Tibial nerve (tissue), 4 donors: Measurements from ENCODE around the gene PSMA5. TPM values are rescaled to one million over a fixed set of nuclear protein-coding genes. Genes with fewer than 3 reads are reported as not detected.

Source experiments
- DNase-seq, 2 donors: peaks; one replicate each; pipeline ENCODE4 v3.0.0-alpha.2; 2019; ENCODE audit warnings: low spot score in 2 of 2
- H3K27ac ChIP-seq, 4 donors: fragments of 200-600 bp; sonication (generic) in 3 of 4; one replicate each; pipeline ENCODE4 v1.5.1; 2017 to 2019; ENCODE audit warnings: mild to moderate bottlenecking in 1 of 4
- H3K27me3 ChIP-seq, 2 donors: fragments of 200-600 bp; sonication (generic) in 1 of 2; one replicate each; pipeline versions ENCODE4 v1.5.1 to v1.6.0; 2017 to 2019
- H3K36me3 ChIP-seq, 3 donors: fragments of 200-600 bp; sonication (generic); one replicate each; pipeline ENCODE4 v1.5.1; 2018 to 2019
- H3K4me1 ChIP-seq, 4 donors: fragments of 200-600 bp; sonication (generic) in 3 of 4; one replicate each; pipeline ENCODE4 v1.5.1; 2017 to 2019
- H3K4me3 ChIP-seq, 4 donors: fragments of 200-600 bp; sonication (generic) in 3 of 4; one replicate each; pipeline ENCODE4 v1.5.1; 2017 to 2019; ENCODE audit warnings: mild to moderate bottlenecking in 1 of 4, moderate library complexity in 1 of 4
- H3K9me3 ChIP-seq, 4 donors: fragments of 200-600 bp; sonication (generic) in 3 of 4; one replicate each; pipeline ENCODE4 v1.5.1; 2017 to 2019
- EP300 ChIP-seq, 2 donors: sonication (generic); formaldehyde crosslinking; IDR thresholded peaks; one replicate each; pipeline ENCODE4 v1.6.1; 2017; ENCODE audit warnings: antibody characterized with exemption in 2 of 2, mild to moderate bottlenecking in 1 of 2
- POLR2A ChIP-seq, 2 donors: fragments of 450-650 bp; IDR thresholded peaks; one replicate each; pipeline ENCODE4 v1.6.1; 2017; ENCODE audit warnings: antibody characterized with exemption in 2 of 2, mild to moderate bottlenecking in 2 of 2, moderate library complexity in 2 of 2
- WGBS, 2 donors: methylation state at CpG; one replicate each; pipeline ENCODE4 v1.1.5; 2018; 5-methylcytosine and 5-hydroxymethylcytosine counted together
- total RNA-seq, 4 donors: library from RNA; depleted of rRNA; stranded (reverse); fragments of >200 nt; gene quantifications; one replicate each; pipeline ENCODE4 v1.1.0, GENCODE V29; 2016
- TF ChIP-seq, protein P1 (sequence below), 5 experiments: fragments of 200-600 bp in 3 of 5; fragments of 450-650 bp in 2 of 5; sonication (generic) in 3 of 5; IDR thresholded peaks; one replicate each; pipeline ENCODE4 v1.5.1; 2016 to 2019; ENCODE audit warnings: antibody characterized with exemption in 5 of 5, mild to moderate bottlenecking in 3 of 5, moderate library complexity in 2 of 5

Gene PSMA5
- total RNA-seq, 4 donors from 2014 or later, result 20.5 to 28.8 (median 24.9) TPM

DNA sequence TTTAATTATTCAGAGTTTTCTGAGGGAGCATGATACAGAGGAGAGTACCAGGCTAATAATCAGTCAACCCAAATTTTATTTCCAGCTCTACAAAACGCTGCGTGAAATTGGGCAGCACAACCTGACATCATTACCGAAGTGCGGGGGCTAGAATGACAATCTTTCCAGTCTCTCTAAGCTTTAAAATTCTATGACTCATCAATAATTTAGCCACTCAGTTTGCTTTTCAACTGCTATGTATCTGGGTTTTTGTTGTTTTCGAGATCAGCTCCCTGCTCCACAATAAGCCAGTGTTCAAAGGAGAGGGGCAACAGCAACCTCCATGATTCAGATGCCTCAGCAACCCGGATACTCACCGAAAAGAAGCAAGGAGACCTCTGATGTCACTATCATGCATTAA is 42.4 kb downstream of the PSMA5 start:
- TF ChIP-seq, protein P1, sequence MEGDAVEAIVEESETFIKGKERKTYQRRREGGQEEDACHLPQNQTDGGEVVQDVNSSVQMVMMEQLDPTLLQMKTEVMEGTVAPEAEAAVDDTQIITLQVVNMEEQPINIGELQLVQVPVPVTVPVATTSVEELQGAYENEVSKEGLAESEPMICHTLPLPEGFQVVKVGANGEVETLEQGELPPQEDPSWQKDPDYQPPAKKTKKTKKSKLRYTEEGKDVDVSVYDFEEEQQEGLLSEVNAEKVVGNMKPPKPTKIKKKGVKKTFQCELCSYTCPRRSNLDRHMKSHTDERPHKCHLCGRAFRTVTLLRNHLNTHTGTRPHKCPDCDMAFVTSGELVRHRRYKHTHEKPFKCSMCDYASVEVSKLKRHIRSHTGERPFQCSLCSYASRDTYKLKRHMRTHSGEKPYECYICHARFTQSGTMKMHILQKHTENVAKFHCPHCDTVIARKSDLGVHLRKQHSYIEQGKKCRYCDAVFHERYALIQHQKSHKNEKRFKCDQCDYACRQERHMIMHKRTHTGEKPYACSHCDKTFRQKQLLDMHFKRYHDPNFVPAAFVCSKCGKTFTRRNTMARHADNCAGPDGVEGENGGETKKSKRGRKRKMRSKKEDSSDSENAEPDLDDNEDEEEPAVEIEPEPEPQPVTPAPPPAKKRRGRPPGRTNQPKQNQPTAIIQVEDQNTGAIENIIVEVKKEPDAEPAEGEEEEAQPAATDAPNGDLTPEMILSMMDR (IDR thresholded peaks at IDR 0.05), result no peak
- TF ChIP-seq EP300 (IDR thresholded peaks at IDR 0.05) (no peak), POLR2A (IDR thresholded peaks at IDR 0.05) (no peak)
- Histone ChIP-seq H3K4me1 (peaks cover 2 to 83% (median 23%) of the 10 kb centered on the region in 4 donors), H3K36me3 (no peaks in the 10 kb centered on the region), H3K27me3 (no peaks in the 10 kb centered on the region), H3K4me3 (no peak overlapping the region), H3K27ac (peak overlapping the region; percentile 12 to 93 (median 60)), H3K9me3 (no peaks in the 10 kb centered on the region)
- WGBS, 2 donors, result 42 to 55% methylated on average over 7 of the region's 7 CpGs
- DNase-seq, result no peak

DNA sequence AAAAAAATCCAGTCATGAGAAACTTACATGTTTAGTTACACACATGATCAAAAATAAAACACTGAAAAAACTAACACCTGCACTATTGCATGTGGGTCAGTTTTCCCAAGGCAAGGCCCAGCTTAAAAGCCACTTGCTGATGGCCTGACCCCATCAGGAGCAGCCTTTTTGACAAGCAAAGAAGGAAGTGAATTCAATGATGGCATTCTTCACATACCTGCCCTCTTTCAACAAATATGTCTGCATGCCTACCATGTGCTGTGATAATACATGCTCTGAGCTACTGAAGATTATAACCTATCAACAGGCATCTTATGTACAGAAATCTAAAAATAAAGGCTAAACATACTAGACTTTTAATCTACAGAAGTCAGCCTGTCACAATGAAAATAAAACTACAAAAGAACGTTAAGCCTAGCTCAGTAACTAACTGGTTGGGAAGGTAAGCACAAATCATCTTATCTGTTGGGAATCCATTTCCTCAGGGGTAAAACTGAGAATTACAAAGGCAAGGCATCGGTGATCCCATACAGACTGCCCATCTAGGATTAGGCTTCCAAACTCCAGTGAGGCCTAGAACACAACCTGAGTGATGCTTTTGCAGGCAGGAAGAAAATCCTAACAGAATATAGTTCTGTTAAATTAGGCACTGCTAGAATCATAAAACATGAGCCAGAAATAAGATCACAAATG is 43.0 kb downstream of the PSMA5 start:
- 53 to 54% methylated on average over 2 of the region's 2 CpGs for WGBS, 2 donors

DNA sequence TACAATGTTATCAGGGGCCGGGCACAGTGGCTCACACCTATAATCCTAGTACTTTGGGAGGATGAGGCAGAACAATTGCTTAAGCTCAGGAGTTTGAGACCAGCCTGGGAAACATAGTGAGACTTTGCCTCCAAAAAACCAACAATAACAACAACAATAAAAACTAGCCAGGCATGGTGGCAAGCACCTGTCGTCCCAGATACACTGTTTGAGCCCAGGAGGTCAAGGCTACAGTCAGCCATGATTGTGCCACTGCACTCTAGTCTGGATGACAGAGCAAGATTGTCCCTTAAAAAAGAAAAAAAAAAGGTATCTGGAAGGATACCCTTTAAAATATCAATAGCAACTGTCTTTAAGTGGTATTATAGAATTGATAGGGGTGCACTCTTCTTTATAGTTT is 44.7 kb downstream of the PSMA5 start:
- no peak for DNase-seq
- no peak overlapping the region for H3K4me3 ChIP-seq
- H3K27ac ChIP-seq, result peak overlapping the region in 2 of 4 donors; percentile 90 to 93
- TF ChIP-seq, protein P1 (IDR thresholded peaks at IDR 0.05), result no peak
- TF ChIP-seq POLR2A (IDR thresholded peaks at IDR 0.05) (no peak), EP300 (IDR thresholded peaks at IDR 0.05) (no peak)
- no peaks in the 10 kb centered on the region for H3K9me3 ChIP-seq
- no peaks in the 10 kb centered on the region for H3K27me3 ChIP-seq
- H3K36me3 ChIP-seq, result no peaks in the 10 kb centered on the region
- peaks cover 2 to 63% (median 21%) of the 10 kb centered on the region in 4 donors for H3K4me1 ChIP-seq
- WGBS, 2 donors, result 79 to 80% methylated on average over 2 of the region's 2 CpGs

More for the DNA sequence above, 43.0 kb downstream of the PSMA5 start:
- no peaks in the 10 kb centered on the region for H3K27me3 ChIP-seq
- H3K9me3 ChIP-seq, result no peaks in the 10 kb centered on the region
- TF ChIP-seq POLR2A (IDR thresholded peaks at IDR 0.05), result no peak
- TF ChIP-seq, protein P1 (IDR thresholded peaks at IDR 0.05), result no peak
- H3K36me3 ChIP-seq, result no peaks in the 10 kb centered on the region
- H3K4me1 ChIP-seq, result peaks cover 2 to 77% (median 22%) of the 10 kb centered on the region in 4 donors
- H3K4me3 ChIP-seq, result no peak overlapping the region
- DNase-seq, result no peak
- peak overlapping the region; percentile 12 to 93 (median 60) for H3K27ac ChIP-seq

DNA sequence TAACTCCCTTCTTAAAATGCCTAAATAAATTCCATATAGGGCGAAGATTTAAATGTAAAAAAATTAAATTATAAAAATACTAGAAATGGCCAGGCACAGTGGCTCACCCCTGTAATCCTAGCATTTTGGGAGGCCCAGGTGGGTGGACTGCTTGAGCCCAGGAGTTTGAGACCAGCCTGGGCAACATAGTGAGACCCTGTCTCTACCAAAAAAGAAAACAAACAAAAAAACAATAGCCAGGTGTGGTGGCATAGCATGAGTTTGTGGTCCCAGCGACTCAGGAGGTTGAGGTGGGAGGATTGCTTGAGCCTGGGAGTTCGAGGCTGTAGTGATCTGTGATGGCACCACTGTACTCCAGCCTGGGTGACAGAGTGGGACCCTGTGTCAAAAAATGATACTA is 46.3 kb downstream of the PSMA5 start:
- H3K4me1 ChIP-seq, result peaks cover 0 to 50% (median 11%) of the 10 kb centered on the region in 4 donors

DNA sequence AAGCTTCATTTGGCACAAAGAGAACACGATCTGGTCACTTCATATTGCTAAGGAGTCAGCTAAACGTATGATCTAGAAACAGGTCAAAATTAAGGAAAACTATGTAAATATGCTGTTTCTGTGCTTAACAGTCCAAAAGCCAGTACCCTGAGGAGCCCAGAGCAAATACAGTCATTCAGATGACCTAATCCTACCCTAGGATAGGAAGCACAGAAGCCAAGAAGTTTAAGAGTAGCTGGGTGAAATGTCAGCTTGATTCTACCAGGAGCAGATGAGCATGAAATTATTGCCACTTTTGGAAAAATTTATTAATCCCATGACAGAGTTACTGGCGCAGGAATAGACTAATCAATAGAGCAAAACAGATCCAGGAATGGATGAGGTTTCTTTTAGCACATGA is 46.8 kb downstream of the PSMA5 start:
- no peak for DNase-seq
- Histone ChIP-seq H3K27ac (peak overlapping the region in 2 of 4 donors; percentile 8 to 70), H3K4me3 (no peak overlapping the region), H3K4me1 (peaks cover 0 to 45% (median 8%) of the 10 kb centered on the region in 4 donors), H3K36me3 (no peaks in the 10 kb centered on the region), H3K9me3 (no peaks in the 10 kb centered on the region), H3K27me3 (no peaks in the 10 kb centered on the region)
- TF ChIP-seq, protein P1 (IDR thresholded peaks at IDR 0.05), result no peak
- TF ChIP-seq EP300 (IDR thresholded peaks at IDR 0.05), result no peak
- WGBS, 2 donors, result 73 to 81% methylated on average over 3 of the region's 3 CpGs

More for the DNA sequence above, 46.3 kb downstream of the PSMA5 start:
- no peak overlapping the region for H3K4me3 ChIP-seq
- no peaks in the 10 kb centered on the region for H3K27me3 ChIP-seq
- H3K36me3 ChIP-seq, result no peaks in the 10 kb centered on the region
- WGBS, 2 donors, result 92 to 95% methylated on average over 3 of the region's 3 CpGs
- H3K27ac ChIP-seq, result peak overlapping the region in 2 of 4 donors; percentile 8 to 70
- no peaks in the 10 kb centered on the region for H3K9me3 ChIP-seq
- no peak for DNase-seq
- TF ChIP-seq, protein P1 (IDR thresholded peaks at IDR 0.05), result no peak
- TF ChIP-seq POLR2A (IDR thresholded peaks at IDR 0.05) (no peak), EP300 (IDR thresholded peaks at IDR 0.05) (no peak)
